Activated CD4-positive, alpha-beta T cell treated with anti-CD3 and anti-CD28 coated beads, Interleukin-2, amount 10 ng/mL, durations not matched to agents 7 days and 5 days (primary cell): Measurements from ENCODE around the gene FRS2. TPM values are rescaled to one million over a fixed set of nuclear protein-coding genes. Genes with fewer than 3 reads are reported as not detected.
"Not testable (repeated sequence)": the region's sequence is repeated elsewhere in the genome, so short reads cannot be mapped to it uniquely, and the experiment has no call there.

Experiments
- CTCF ChIA-PET: fragments of 350-600 bp; sonication (Branson Sonifier 250); formaldehyde crosslinking; loops from one replicate; lab custom pipeline; 2021; ENCODE audit warnings: antibody characterized with exemption; lab: Charles Lee
- POLR2A ChIA-PET: fragments of 350-600 bp; sonication (Branson Sonifier 250); formaldehyde crosslinking; loops from one replicate; lab custom pipeline; 2021; ENCODE audit warnings: antibody characterized with exemption; lab: Charles Lee
- DNase-seq: peaks from one replicate; pipeline ENCODE4 v3.0.0-alpha.2; 2020
- H3K27ac Mint-ChIP-seq: one replicate; pipeline ENCODE4 v1.8.0; 2021; ENCODE audit warnings: mild to moderate bottlenecking, moderate library complexity, mixed read lengths
- H3K27me3 Mint-ChIP-seq: one replicate; pipeline ENCODE4 v1.8.0; 2021; ENCODE audit warnings: mixed read lengths
- H3K36me3 Mint-ChIP-seq: one replicate; pipeline ENCODE4 v1.8.0; 2021; ENCODE audit warnings: low read depth, mixed read lengths
- H3K4me1 Mint-ChIP-seq: one replicate; pipeline ENCODE4 v1.8.0; 2021; ENCODE audit warnings: mixed read lengths
- H3K4me3 Mint-ChIP-seq: one replicate; pipeline ENCODE4 v1.8.0; 2021; ENCODE audit warnings: mild to moderate bottlenecking, moderate library complexity, mixed read lengths
- H3K9me3 Mint-ChIP-seq: one replicate; pipeline ENCODE4 v1.8.0; 2021; ENCODE audit warnings: mixed read lengths
- total RNA-seq, 2 experiments: library from RNA; stranded (reverse); gene quantifications; one replicate each; pipeline ENCODE4 v1.2.3, GENCODE V29; 2021

The FRS2 gene
- total RNA-seq, 2 experiments from 2014 or later = 14.6 to 18.4 TPM

GRCh38 chr12:69588527-69588926 lies 118.3 kb downstream of the FRS2 start:
- no peak for DNase-seq
- Mint-ChIP-seq H3K27me3 (no peaks in the 10 kb centered on the region), H3K4me3 (no peak overlapping the region), H3K4me1 (peaks cover 20% of the 10 kb centered on the region), H3K9me3 (no peaks in the 10 kb centered on the region), H3K36me3 (peaks cover 52% of the 10 kb centered on the region), H3K27ac (no peak overlapping the region)
- POLR2A ChIA-PET = no interaction called here
- CTCF ChIA-PET = no interaction called here

- peaks cover 58% of the 10 kb centered on the region for H3K36me3 Mint-ChIP-seq
- H3K27me3 Mint-ChIP-seq = no peaks in the 10 kb centered on the region
- ChIA-PET CTCF (interaction anchor here (0.6 to 1.1 kb wide), 2 partner anchors 11 to 294 kb away, joined by 3 read pairs; no protein-coding TSS in a partner anchor), POLR2A (no interaction called here)
- peaks cover 18% of the 10 kb centered on the region for H3K4me1 Mint-ChIP-seq
- DNase-seq = no peak
- no peak overlapping the region for H3K4me3 Mint-ChIP-seq
- no peak overlapping the region for H3K27ac Mint-ChIP-seq
- no peaks in the 10 kb centered on the region for H3K9me3 Mint-ChIP-seq
Observed at GRCh38 chr12:69589082-69589481, 118.9 kb downstream of the FRS2 start.

GRCh38 chr12:69595689-69596088 lies 125.5 kb downstream of the FRS2 start:
- no peaks in the 10 kb centered on the region for H3K9me3 Mint-ChIP-seq
- POLR2A ChIA-PET = no interaction called here
- H3K36me3 Mint-ChIP-seq = peaks cover 63% of the 10 kb centered on the region
- no peak overlapping the region for H3K27ac Mint-ChIP-seq
- no peak overlapping the region for H3K4me3 Mint-ChIP-seq
- CTCF ChIA-PET = interaction anchor here (1.0 kb wide), 1 partner anchor 14 kb away, joined by 3 read pairs; no protein-coding TSS in a partner anchor
- no peaks in the 10 kb centered on the region for H3K27me3 Mint-ChIP-seq
- H3K4me1 Mint-ChIP-seq = peaks cover 12% of the 10 kb centered on the region
- no peak for DNase-seq

GRCh38 chr12:69598174-69598753 lies 128.1 kb downstream of the FRS2 start:
- Mint-ChIP-seq H3K4me3 (no peak overlapping the region), H3K36me3 (peaks cover 68% of the 10 kb centered on the region), H3K27me3 (no peaks in the 10 kb centered on the region), H3K27ac (no peak overlapping the region), H3K9me3 (no peaks in the 10 kb centered on the region), H3K4me1 (peaks cover 8% of the 10 kb centered on the region)
- POLR2A ChIA-PET = no interaction called here
- DNase-seq = no peak
- CTCF ChIA-PET = interaction anchor here (1.1 kb wide), 1 partner anchor 14 kb away, joined by 3 read pairs; no protein-coding TSS in a partner anchor

- no peak overlapping the region for H3K4me3 Mint-ChIP-seq
- H3K27me3 Mint-ChIP-seq = no peaks in the 10 kb centered on the region
- CTCF ChIA-PET = interaction anchor here (1.2 to 1.6 kb wide), 2 partner anchors 9 to 20 kb away, joined by 3 to 5 read pairs; partner anchors contain the start of gene LRRC10
- peaks cover 3% of the 10 kb centered on the region for H3K4me1 Mint-ChIP-seq
- H3K27ac Mint-ChIP-seq = no peak overlapping the region
- no peaks in the 10 kb centered on the region for H3K9me3 Mint-ChIP-seq
- POLR2A ChIA-PET = no interaction called here
- no peak for DNase-seq
- H3K36me3 Mint-ChIP-seq = peaks cover 55% of the 10 kb centered on the region
Observed at GRCh38 chr12:69600804-69601203, 130.6 kb downstream of the FRS2 start.

- Mint-ChIP-seq H3K4me1 (peaks cover 2% of the 10 kb centered on the region), H3K36me3 (peaks cover 50% of the 10 kb centered on the region), H3K4me3 (no peak overlapping the region), H3K27ac (no peak overlapping the region), H3K27me3 (no peaks in the 10 kb centered on the region), H3K9me3 (no peaks in the 10 kb centered on the region)
- ChIA-PET CTCF (no interaction called here), POLR2A (no interaction called here)
- DNase-seq = no peak
Observed at GRCh38 chr12:69601962-69602685, 131.9 kb downstream of the FRS2 start.

GRCh38 chr12:69602954-69603353 lies 132.8 kb downstream of the FRS2 start:
- no peak for DNase-seq
- Mint-ChIP-seq H3K4me3 (no peak overlapping the region), H3K27ac (no peak overlapping the region), H3K9me3 (no peaks in the 10 kb centered on the region), H3K4me1 (no peaks in the 10 kb centered on the region), H3K36me3 (peaks cover 43% of the 10 kb centered on the region), H3K27me3 (no peaks in the 10 kb centered on the region)
- POLR2A ChIA-PET = no interaction called here
- CTCF ChIA-PET = no interaction called here

- POLR2A ChIA-PET = not testable (repeated sequence)
Observed at GRCh38 chr12:69603556-69603955, 133.4 kb downstream of the FRS2 start.

GRCh38 chr12:69604275-69604674 lies 134.1 kb downstream of the FRS2 start:
- H3K4me3 Mint-ChIP-seq, CTCF ChIA-PET, H3K9me3 Mint-ChIP-seq, H3K27ac Mint-ChIP-seq, H3K4me1 Mint-ChIP-seq, DNase-seq, H3K27me3 Mint-ChIP-seq, POLR2A ChIA-PET: not testable (repeated sequence)
- peaks cover 34% of the 10 kb centered on the region for H3K36me3 Mint-ChIP-seq

More at GRCh38 chr12:69603556-69603955, 133.4 kb downstream of the FRS2 start:
- H3K9me3 Mint-ChIP-seq, DNase-seq, CTCF ChIA-PET, H3K27me3 Mint-ChIP-seq, H3K4me1 Mint-ChIP-seq, H3K27ac Mint-ChIP-seq, H3K4me3 Mint-ChIP-seq: not testable (repeated sequence)
- peaks cover 38% of the 10 kb centered on the region for H3K36me3 Mint-ChIP-seq

GRCh38 chr12:69608114-69608513 lies 137.9 kb downstream of the FRS2 start:
- H3K4me1 Mint-ChIP-seq = no peaks in the 10 kb centered on the region
- POLR2A ChIA-PET = no interaction called here
- no peak overlapping the region for H3K4me3 Mint-ChIP-seq
- H3K27ac Mint-ChIP-seq = no peak overlapping the region
- peaks cover 3% of the 10 kb centered on the region for H3K27me3 Mint-ChIP-seq
- no peak for DNase-seq
- CTCF ChIA-PET = interaction anchor here (0.7 kb wide), 1 partner anchor 156 kb away, joined by 3 read pairs; no protein-coding TSS in a partner anchor
- H3K36me3 Mint-ChIP-seq = peaks cover 7% of the 10 kb centered on the region
- no peaks in the 10 kb centered on the region for H3K9me3 Mint-ChIP-seq

GRCh38 chr12:69610126-69610525 lies 139.9 kb downstream of the FRS2 start:
- CTCF ChIA-PET = interaction anchor here (1.4 to 1.9 kb wide), 4 partner anchors 10 to 356 kb away, joined by 3 to 5 read pairs (median 4); no protein-coding TSS in a partner anchor
- Mint-ChIP-seq H3K27ac (no peak overlapping the region), H3K4me3 (no peak overlapping the region), H3K9me3 (no peaks in the 10 kb centered on the region), H3K27me3 (peaks cover 8% of the 10 kb centered on the region), H3K4me1 (no peaks in the 10 kb centered on the region), H3K36me3 (no peaks in the 10 kb centered on the region)
- no peak for DNase-seq
- POLR2A ChIA-PET = no interaction called here

- H3K9me3 Mint-ChIP-seq = peaks cover 3% of the 10 kb centered on the region
- no peak within 1 kb of the TSS for H3K4me3 Mint-ChIP-seq
- CTCF ChIA-PET = interaction anchor here (1.5 to 1.9 kb wide), 2 partner anchors 11 to 40 kb away, joined by 4 to 5 read pairs; no protein-coding TSS in a partner anchor
- peaks cover 12% of the 10 kb centered on the region for H3K27me3 Mint-ChIP-seq
- H3K36me3 Mint-ChIP-seq = no peaks in the 10 kb centered on the region
- no peak within 1 kb of the TSS for H3K27ac Mint-ChIP-seq
- no peak for DNase-seq
- no peaks in the 10 kb centered on the region for H3K4me1 Mint-ChIP-seq
- POLR2A ChIA-PET = no interaction called here
Observed at GRCh38 chr12:69610729-69611128, 140.5 kb downstream of the FRS2 start, which contains the start of gene LRRC10. Gene LRRC10 (minus strand): TSS chr12:69610907. CDS start chr12:69610838, 69 bp downstream.

- CTCF ChIA-PET = no interaction called here
- Mint-ChIP-seq H3K9me3 (peaks cover 3% of the 10 kb centered on the region), H3K4me3 (no peak overlapping the region), H3K4me1 (no peaks in the 10 kb centered on the region), H3K27me3 (peaks cover 12% of the 10 kb centered on the region), H3K36me3 (no peaks in the 10 kb centered on the region), H3K27ac (no peak overlapping the region)
- DNase-seq = no peak
- POLR2A ChIA-PET = no interaction called here
Observed at GRCh38 chr12:69613351-69613750, 143.2 kb downstream of the FRS2 start.
